HG03342 (cell line): ENCODE results near the gene RPS13.
A peak's percentile ranks its signal among the peaks of the same experiment; 100 is the strongest.
"Not testable (repeated sequence)": the region's sequence is repeated elsewhere in the genome, so short reads cannot be mapped to it uniquely, and the experiment has no call there.

ENCODE experiments used
- ATAC-seq: cut with Tn5 transposase; IDR thresholded peaks from one replicate; pipeline ENCODE4 v1.9.1; 2021; ENCODE audit warnings: mild to moderate bottlenecking, moderate library complexity; ENCODE audit not compliant: unreplicated experiment

RPS13 gene

DNA sequence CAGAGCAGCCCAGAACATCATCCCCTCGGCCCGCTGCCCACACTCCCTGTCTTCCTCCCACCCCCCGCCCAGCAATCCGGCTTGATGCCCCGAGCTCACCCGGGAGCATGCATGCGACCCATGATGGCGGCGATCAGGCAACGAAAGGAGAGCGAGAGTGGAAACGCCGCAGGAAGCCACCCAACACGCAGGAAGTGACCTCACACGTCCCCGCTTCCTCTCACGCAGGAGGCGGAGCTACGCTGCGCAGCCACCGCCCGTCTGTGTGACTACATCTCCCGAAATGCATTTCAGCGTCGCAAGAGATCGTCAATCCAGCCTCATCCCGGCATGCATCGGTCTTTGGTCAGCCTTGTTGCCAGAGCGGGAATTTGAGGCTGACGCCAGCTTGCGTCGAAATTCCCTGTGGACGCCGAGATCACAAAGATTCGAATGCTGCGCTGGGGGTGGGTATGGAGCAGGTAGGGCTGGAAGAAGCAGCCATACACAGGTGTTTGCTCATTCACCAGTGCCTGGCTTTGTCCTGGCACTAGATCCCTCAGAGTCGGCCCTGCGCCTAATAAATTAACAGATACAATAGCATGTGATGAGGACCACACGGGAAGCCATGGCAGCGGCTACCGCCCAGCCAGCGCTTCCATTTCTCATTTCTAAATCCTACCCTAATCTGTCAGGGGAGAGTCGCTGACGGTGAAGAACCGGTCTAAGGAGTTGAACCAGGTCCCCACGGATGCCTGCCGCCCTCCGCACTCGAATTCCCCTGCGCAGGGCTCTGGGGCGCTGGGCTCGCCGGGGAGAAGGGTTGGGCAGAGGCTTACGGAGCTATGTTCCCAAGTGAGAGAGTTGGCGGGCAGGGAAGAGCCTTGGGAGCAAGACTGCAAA is at the start of gene RPS13:
Gene RPS13 (minus strand): TSS at position 148 of the 882 bp plus-strand sequence. CDS start 26 bp downstream, at position 122.
- ATAC-seq: peak; percentile 96

- no peak for ATAC-seq
These were observed 44.5 kb upstream of the RPS13 start for GRCh38 chr11:17121981-17122380.

DNA sequence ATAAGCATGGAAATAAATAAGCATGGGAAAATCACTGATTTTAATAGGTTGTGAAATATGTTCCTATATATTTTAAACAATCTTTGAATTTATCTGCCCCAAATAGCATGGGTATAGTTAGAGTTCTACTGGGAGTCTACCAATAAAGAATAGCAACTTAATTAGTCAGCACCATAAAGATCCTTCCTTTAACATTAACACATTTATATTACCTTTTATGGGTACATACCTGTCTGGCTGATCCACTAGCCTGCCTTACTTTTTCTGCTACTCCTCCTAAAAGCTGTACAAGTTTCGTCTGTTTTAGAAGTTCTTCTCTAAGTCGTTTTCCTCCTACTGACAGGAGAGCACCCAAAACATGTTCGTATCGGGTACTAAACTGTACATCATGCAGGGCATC is 39.8 kb upstream of the RPS13 start:
- ATAC-seq: no peak

DNA sequence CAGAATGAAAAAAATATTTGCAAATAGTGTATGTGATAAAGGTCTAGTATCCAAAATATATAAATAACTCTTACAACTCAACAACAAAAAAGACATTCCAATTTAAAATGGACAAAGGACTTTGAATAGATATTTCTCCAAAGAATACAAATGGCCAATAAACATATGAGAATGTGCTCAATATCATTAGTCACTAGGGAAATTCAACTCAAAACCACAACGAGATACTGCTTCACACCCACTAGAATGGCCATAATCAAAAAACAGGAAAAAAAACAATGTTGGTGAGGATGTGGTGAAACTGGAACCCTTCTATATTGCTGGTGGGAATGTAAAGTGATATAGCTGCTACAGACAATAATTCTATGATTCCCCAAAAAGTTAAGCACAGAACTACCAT is 38.6 kb upstream of the RPS13 start:
- no peak for ATAC-seq

DNA sequence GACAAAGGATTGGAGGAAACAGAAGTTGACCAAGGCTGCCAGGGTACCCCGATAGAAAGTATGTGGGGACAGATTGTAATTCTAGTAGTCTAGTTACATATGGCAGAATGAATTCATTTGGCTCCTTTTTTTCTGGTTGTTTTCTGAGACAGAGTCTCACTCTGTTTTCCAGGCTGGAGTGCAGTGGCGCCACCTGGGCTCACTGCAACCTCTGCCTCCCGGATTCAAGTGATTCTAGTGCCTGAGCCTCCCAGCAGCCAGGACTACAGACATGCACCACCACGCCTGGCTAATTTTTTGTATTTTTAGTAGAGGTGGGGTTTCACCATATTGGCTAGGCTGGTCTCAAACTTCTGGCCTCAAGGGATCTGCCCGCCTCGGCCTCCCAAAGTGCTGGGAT is 30.3 kb upstream of the RPS13 start:
- ATAC-seq: not testable (repeated sequence)

DNA sequence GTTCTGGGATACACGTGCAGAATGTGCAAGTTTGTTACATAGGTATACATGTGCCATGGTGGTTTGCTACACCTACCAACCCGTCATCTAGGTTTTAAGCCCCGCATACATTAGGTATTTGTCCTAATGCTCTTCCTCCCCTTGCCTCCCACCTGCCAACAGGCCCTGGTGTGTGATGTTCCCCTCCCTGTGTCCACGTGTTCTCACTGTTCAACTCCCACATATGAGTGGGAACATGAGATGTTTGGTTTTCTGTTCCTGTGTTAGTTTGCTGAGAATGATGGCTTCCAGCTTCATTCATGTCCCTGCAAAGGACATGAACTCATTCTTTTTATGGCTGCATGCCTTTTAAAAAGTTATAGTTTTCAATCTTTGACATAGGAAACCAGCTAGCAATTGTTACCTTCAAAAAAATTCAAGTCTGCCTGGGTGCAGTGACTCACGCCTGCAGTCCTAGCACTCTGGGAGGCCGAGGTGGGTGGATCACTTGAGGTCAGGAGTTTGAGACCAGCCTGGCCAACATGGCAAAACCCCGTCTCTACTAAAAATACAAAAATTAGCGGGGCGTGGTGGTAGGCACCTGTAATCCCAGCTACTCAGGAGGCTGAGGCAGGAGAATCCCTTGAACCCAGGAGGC is 28.1 kb upstream of the RPS13 start:
- ATAC-seq: not testable (repeated sequence)

- ATAC-seq: no peak
These were observed 25.0 kb upstream of the RPS13 start for GRCh38 chr11:17102462-17102861.

- no peak for ATAC-seq
These were observed 21.2 kb upstream of the RPS13 start for GRCh38 chr11:17098658-17099057.

- ATAC-seq: no peak
These were observed 20.6 kb upstream of the RPS13 start for GRCh38 chr11:17098038-17098437.

DNA sequence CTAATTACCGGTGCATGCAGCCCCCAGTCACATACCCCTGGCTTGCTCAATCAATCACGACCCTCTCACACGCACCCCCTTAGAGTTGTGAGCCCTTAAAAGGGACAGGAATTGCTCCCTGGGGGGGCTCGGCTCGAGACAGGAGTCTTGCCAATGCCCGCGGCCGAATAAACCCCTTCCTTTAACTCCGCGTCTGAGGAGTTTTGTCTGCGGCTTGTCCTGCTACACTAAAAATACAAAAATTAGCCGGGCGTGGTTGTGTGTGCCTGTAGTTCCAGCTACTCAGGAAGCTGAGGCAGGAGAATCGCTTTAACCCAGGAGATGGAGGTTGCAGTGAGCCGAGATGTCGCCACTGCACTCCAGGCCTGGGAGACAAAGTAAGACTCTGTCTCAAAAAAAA is 8.5 kb upstream of the RPS13 start:
- ATAC-seq: not testable (repeated sequence)

DNA sequence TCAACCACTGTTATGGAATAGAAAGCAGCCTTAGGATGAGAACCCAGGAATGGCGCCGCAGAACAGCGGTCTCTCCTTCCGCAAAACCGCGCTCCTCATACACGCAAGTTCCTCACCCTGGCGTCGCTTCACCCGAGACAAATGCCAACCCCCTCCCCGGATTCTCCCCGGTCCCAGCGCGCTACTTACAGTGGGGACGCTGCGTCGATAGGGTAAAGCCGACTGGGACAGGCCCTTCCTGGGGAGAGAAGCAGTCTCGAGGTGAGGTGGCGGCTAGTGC is 287 bp downstream of the RPS13 start:
- ATAC-seq: peak; percentile 20

GRCh38 chr11:17076517-17077239 is 789 bp downstream of the RPS13 start:
- no peak for ATAC-seq

DNA sequence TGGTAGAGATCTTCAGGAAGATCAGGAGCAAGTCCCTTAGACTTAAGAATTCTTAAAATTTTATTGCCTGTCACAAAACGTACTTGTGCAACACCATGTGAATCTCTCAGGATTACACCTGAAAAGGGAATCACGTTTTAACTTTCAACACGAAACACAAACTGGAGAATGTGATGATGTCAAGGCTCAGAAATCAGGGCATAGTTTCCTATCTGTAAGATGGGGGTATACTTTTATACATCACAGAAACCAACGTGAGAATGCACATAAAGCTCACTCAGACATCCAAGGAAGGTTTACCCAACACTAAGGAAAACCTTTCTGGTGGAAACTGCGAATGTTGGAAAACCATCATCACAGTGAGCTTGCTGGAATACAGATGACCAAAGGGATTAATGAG is 2.0 kb downstream of the RPS13 start:
- no peak for ATAC-seq

GRCh38 chr11:17073370-17074027 is 4.0 kb downstream of the RPS13 start:
- ATAC-seq: no peak

DNA sequence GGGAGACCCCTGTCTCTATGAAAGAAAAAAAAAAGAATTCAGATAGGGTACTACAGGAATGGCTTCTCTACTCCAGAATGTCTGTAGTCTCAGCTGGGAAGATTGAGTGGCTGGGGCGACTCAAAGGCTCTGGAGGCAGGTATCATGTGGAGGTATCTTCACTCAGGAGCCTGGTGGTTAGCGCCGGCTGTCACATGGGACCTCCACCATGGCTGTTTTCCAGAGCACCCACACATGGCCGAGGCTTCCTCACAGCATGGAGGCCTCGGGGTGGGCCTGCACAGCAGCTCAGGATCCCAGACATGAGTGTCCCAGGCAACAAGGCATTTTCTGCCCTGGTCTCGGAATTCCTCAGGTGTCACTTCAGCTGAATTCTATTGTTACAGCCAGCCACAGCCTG is 10.1 kb downstream of the RPS13 start:
- no peak for ATAC-seq

DNA sequence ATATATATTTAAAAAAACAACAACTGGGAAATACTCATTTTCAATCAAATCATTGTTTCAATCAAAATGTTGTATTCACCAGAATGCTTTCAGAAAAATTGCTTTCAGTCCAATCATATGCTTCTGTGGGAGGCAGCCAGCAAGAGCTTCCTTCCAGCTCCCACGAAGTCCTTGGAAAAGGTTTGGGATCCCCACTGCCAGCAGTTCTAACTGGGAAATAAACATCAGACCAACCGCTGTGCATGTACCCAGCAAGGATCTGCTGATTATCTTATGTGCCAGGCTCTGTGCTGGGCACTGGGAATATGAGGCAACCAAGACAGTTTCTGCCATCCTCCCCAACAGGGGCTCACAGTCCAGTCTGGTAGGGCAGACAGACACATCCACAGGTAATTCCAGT is 10.8 kb downstream of the RPS13 start:
- ATAC-seq: no peak

GRCh38 chr11:17063171-17064002 is 14.1 kb downstream of the RPS13 start:
- peak; percentile 87 for ATAC-seq

GRCh38 chr11:17051146-17051545 is 26.3 kb downstream of the RPS13 start:
- not testable (repeated sequence) for ATAC-seq

- ATAC-seq: not testable (repeated sequence)
These were observed 29.0 kb downstream of the RPS13 start for GRCh38 chr11:17048491-17048890.

- ATAC-seq: no peak
These were observed 30.8 kb downstream of the RPS13 start for GRCh38 chr11:17046690-17047089.
